ENCODE results near the gene SAMD4A.

The SAMD4A gene

DNA sequence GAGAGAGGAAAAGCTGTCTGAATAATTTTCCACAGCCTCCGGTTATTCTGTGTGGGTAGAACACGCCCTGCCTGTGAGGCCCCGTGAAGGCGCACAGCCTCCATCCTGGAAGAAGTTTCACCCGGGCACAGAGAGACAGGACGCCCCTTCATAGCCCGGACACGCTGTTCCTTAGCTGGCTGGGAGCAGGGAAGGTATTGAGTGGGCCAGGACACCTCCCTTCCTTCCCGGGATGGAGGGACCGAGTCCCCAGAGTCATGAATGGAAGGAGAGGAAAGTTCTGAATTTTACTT, 200.2 kb downstream of the SAMD4A start:
- DNase-seq: no peak

DNA sequence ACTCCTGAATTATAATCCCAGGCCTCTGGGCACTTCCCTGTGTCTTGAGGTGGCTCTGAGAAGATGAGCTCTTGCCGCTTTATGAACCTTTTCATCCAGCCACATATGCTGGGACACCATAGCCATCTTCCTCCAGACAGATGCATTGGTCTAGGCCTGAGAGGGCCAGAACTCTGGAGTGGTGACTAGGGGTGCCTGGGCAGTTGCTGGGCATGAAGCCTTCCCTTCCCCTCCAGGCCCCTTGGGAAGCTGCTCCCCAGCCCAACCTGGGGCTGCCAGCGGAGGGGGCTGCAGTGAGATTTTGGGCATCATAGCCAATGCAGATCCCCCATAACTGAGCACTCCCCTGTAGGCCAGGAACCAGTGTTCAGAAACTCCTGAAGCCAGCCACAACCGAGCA, 200.5 kb downstream of the SAMD4A start:
- DNase-seq: no peak

GRCh38 chr14:54768501-54769129, 201.7 kb downstream of the SAMD4A start:
- no peak for DNase-seq

DNA sequence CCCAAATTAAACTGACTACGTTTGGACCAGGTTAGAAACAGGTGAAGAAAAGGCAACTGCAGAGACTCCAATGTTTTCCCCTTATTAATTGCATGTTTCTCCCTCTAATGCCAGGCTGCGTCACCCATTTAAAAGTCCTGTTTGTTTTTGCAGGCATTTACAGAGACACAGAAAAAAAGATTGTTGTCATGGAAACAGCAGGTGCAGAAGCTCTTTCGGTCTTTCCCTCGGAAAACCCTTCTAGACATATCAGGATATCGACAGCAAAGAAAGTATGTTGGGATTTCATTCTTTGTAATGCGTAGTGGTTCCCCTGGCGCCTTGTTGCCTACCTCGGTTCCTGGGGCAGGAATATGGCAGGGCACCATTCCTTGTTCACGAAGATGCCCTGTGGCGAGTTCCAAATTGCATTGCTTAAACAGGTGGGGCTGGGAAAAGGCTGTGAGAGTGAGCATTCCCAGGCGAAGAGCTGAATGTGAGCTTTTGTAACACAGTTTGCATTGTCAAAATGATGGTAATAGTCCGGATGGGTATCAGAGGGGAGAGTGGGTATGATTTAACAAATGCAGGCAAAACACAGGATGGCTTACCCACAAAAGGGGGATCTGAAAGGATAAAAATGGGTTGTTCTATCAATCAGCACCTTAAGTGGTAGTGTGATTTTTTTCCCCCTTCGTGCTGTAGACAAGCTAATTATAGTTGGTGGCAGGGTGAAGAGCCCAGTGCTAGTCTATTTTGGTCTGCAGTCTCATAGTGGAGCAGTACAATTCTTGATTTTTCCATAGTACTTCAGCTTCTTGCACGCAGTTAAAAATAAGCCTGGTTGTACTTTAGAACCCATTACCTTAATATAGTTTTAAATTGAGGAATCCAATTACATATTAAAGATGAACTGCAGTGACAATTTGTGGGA, 203.3 kb downstream of the SAMD4A start:
- DNase-seq: no peak

GRCh38 chr14:54771411-54772027, 204.6 kb downstream of the SAMD4A start:
- no peak for DNase-seq

DNA sequence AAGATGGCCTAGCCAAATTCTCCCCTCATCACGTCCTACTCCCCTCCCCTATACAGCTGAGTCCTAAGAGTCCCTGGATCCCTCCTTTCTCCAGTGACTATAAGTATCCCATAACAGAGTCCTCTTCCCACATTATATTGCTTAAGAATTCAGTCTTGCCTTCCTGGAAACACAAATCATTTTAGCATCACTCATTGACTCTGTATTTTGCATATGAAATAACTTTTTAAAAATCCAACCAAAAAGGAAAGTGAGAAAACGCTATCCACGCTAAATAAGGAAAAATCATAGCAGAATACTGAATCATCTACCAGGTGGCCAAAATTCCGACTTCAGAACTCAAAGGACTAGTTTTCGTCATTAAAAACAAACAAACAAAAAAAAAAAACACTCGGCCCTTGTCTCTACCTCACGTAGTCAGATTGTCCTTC, 205.5 kb downstream of the SAMD4A start:
- DNase-seq: no peak

DNA sequence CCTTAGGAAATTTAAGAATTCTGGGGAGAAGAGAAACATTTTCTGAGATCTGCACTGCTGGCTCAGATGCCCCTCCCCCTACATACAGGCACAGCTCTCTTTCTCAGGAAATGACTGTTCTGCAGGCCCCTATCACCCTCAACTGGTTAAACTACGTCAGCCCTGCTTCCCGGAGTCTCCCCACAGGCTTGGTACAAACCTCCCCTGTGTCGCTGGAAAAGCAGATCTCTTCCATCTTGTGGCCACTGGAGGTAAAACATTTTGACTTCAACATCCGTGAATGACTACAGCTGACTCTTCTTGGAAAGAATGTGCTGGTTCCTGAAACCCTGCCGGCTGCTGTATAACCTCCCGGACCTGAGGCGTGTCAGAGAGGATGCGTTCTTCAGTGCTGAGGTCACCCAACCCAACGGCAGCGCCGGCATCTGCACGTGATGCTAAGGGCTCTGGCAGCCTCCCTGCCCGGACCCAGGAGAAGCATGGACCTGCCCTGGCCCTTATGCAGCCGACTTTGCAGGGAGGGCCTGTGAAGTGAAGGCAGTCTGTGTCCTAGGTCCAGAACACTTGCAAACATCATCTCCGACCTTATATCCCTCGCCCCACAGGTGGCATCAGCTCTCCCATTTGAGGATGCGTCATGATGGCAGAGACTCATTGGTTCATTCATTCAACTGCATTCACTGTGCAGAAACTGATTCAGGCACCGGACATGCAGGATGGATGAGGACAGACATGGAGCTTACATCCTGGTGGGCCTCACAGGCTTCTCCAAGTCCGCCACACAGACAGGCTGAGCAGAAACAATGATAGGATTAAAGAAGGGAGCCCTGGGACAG, 206.5 kb downstream of the SAMD4A start:
- peak; percentile 78 to 88 for DNase-seq

DNA sequence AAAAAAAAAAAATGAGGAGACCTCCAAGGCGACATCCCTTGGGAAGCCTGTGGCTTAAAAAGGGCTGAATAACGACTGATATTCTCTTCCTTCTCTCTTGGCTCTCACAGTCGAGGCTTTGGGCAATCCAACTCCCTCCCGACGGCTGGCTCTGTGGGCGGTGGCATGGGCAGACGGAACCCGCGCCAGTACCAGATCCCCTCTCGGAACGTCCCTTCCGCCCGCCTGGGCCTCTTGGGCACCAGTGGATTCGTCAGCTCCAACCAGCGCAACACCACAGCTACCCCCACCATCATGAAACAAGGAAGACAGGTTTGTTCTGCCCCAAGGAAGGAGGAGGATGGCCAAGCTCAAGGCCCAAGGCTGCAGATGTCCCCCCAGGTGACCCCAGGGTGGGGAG, 207.9 kb downstream of the SAMD4A start:
- DNase-seq: no peak

DNA sequence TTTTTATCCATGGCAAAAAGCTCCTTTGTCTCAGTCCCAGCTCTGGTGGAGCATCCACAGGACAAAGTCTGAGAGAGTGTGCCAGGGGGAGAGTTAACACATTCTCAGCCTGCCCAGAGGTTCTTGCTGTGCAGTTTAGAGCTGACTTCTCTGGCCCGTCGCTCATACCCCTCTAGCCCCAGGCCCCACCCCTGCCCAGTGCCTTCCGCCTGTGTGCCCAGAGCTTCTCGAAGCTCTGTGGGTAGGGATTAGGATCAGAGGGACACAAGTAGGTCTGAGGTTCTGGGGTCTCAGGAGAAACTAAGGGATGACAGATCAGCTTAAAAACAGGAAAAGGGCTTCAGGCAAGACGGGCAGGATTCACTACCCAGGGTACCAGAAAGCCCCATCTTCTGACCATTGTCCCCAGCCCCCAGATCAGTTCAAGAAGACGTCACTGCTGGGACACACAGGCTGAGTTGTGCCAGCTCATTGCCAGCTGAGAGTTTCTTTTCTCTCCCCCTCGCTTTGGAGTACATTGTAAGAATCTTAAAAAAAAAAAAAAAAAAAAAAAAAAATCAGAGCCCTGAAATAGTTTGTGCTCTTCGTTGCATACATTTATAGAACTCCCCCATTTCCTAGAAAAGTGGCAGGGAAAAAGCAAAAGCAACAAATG, 208.7 kb downstream of the SAMD4A start:
- no peak for DNase-seq

DNA sequence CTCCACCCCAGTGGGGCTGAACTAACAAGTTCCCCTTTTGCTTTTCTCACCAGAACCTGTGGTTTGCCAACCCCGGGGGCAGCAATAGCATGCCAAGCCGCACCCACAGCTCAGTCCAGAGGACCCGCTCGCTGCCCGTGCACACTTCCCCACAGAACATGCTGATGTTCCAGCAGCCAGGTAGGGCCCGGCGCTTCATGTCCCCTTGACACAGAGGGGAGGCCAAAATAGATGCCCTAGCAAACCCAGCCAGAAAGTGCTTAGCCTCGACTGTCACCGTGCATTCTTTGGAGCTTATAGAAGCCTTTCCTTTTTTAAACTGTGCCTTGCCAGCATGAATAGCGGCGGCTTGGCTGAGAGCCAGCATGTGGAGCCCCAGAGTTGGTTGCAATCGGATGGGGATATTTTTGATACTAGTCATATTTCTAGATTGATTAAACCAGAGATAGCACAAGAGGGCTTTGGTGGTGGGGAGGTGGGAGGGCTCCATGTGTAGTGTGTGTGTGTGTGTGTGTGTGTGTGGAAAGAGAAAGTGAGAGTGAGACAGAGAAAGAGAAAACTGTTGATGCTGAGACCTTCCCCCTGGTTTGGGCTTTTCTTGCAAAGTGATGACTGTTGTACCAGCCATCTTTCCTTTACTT, 209.6 kb downstream of the SAMD4A start:
- DNase-seq: peak; percentile 44 to 62

- no peak for DNase-seq
Observed at GRCh38 chr14:54777395-54777794, 210.5 kb downstream of the SAMD4A start.

DNA sequence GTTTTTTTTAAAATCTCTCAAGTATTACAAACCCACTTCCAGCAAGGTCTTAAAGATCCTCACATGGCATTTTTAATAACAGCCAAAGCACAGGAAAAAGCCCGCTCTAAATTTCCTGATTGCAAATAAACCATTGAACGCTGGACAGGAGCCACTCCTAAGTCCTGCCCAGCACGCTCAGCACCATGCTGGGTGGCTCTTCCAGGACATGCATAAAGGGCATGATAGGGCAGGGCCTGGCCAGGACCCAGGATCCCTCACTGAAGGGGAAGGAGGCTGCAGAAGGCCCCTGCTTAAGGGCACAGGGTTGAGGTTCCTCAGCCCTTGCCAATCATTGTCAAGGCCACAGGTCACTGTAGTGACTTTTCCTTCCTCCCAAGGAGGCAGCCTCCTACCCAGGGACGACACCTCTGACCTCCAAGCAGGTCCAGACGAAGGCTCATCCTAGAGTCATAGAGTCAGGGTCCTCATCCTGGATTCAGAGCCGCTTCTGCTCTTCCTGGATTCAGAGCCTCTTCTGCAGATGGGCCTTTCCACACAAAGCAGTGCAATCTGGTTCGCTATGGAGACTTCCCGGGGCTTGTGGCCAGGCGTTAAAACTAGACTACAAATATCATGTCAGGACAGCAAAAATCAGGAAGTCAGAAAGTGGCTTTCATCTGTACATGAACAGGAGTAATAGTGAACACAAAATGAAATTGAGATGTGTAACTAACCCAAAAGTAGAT, 211.9 kb downstream of the SAMD4A start:
- no peak for DNase-seq

- no peak for DNase-seq
Observed at GRCh38 chr14:54781080-54781479, 214.2 kb downstream of the SAMD4A start.

- DNase-seq: no peak
Observed at GRCh38 chr14:54781961-54782750, 215.2 kb downstream of the SAMD4A start.

- peak; percentile 57 to 75 for DNase-seq
Observed at GRCh38 chr14:54782751-54783659, 216.1 kb downstream of the SAMD4A start.

DNA sequence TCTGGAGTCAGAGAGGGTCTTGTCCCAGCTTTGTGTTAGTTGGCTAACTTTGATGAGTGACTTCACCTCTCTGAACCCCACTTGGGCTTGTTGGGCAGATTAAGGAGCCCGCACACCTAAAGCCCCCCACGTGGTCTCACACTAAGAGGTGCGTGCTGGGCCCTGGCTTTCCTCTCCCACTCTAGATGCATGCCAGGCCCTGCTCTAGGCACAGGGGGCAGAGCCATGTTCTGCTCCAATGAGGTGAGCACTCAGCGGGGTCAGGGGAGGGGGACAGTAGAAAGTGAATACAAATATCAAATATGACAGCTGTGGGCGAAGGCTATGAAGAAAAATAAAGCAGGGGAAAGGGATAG, 216.7 kb downstream of the SAMD4A start:
- no peak for DNase-seq

DNA sequence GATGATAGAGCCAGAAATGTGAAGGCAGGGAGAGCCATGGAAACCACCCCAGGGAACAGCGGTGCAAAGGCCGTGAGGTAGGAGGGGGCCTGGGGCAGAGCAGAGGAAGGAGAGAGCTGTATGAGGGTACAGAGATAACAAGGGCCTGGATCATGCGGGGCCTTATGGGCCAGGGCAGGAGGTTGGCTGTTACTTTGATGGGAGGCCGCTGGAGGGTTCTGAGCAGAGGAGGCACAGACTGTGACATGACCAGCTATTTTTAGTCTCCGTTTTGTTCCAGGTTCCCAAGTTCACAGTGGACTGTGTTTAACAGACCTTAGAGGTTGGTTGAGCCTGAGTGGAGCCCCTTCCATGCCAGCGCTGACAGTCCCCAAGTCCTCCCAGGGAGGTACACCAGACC, 217.1 kb downstream of the SAMD4A start:
- no peak for DNase-seq

GRCh38 chr14:54784657-54785056, 217.7 kb downstream of the SAMD4A start:
- DNase-seq: no peak

GRCh38 chr14:54785136-54785777, 218.3 kb downstream of the SAMD4A start:
- no peak for DNase-seq

Measured in inflammatory macrophage treated with lipopolysaccharide for 1 hour (primary cell).